Measurements from ENCODE around the gene C3orf33. TPM values are rescaled to one million over a fixed set of nuclear protein-coding genes. Genes with fewer than 3 reads are reported as not detected.
"Not testable (repeated sequence)": the region's sequence is repeated elsewhere in the genome, so short reads cannot be mapped to it uniquely, and the experiment has no call there.

The C3orf33 gene
- total RNA-seq, 1 experiment from 2014 or later: 5.1 TPM

GRCh38 chr3:155843569-155843968, 37.5 kb upstream of the C3orf33 start:
- Histone ChIP-seq H2AFZ (ENCODE audit: low read length) (no peak overlapping the region), H3K27ac (ENCODE audit: low read length) (no peak overlapping the region), H3K36me3 (ENCODE audit: insufficient read depth, low read length) (peaks cover 9% of the 10 kb centered on the region; the same call in 1 of the 2 replicates), H3K4me3 (ENCODE audit: low read length) (no peak overlapping the region), H4K20me1 (ENCODE audit: insufficient read depth, low read depth, low read length) (no peaks in the 10 kb centered on the region), H3K9me2 (replicated peaks; ENCODE audit: insufficient read depth, low read length) (no peaks in the 10 kb centered on the region), H3K27me3 (ENCODE audit: low read length) (no peaks in the 10 kb centered on the region), H3K9ac (ENCODE audit: low read length) (no peak overlapping the region), H3K4me1 (ENCODE audit: low read length) (peaks cover 14% of the 10 kb centered on the region; the same call in 1 of the 2 replicates), H3K9me3 (ENCODE audit: low read length) (no peaks in the 10 kb centered on the region), H3K79me2 (ENCODE audit: low read length) (peaks cover 64% of the 10 kb centered on the region), H3K4me2 (ENCODE audit: low read depth, low read length, poor library complexity, severe bottlenecking) (no peak overlapping the region)
- no peak for DNase-seq

- Histone ChIP-seq H4K20me1 (ENCODE audit: insufficient read depth, low read depth, low read length) (no peaks in the 10 kb centered on the region), H3K79me2 (ENCODE audit: low read length) (peaks cover 38% of the 10 kb centered on the region), H3K9me2 (replicated peaks; ENCODE audit: insufficient read depth, low read length) (no peaks in the 10 kb centered on the region), H2AFZ (ENCODE audit: low read length) (no peak overlapping the region), H3K36me3 (ENCODE audit: insufficient read depth, low read length) (peaks cover 14% of the 10 kb centered on the region), H3K4me2 (ENCODE audit: low read depth, low read length, poor library complexity, severe bottlenecking) (no peak overlapping the region), H3K9ac (ENCODE audit: low read length) (no peak overlapping the region), H3K4me1 (ENCODE audit: low read length) (no peaks in the 10 kb centered on the region), H3K9me3 (ENCODE audit: low read length) (no peaks in the 10 kb centered on the region), H3K27ac (ENCODE audit: low read length) (no peak overlapping the region), H3K27me3 (ENCODE audit: low read length) (no peaks in the 10 kb centered on the region), H3K4me3 (ENCODE audit: low read length) (no peak overlapping the region)
- DNase-seq: no peak
These were observed 29.4 kb upstream of the C3orf33 start for GRCh38 chr3:155835341-155836071.

DNA sequence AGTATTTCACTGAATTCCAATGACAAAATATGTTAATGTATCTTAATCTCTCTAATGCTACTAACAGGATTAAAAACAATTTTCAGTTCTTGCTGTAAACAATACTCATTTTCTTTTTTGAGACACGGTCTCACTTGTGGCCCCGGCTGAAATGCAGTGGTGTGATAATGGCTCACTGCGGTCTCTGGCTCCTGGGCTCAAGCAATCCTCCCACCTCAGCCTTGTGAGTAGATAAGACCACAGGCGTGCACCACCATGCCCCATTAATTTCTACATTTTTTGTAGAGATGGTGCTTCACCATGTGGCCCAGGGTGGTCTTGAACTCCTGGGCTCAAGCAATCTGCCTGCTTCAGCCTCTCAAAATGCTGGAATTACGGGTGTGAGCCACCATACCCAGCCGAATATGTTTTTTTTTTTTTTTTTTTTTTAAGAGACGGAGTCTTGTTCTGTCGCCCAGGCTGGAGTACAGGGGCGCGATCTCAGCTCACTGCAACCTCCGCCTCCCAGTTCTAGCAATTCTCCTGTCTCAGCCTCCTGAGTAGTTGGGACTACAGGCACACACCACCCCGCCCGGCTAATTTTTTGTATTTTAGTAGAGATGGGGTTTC, 22.5 kb upstream of the C3orf33 start:
- peaks cover 13% of the 10 kb centered on the region; the same call in 1 of the 2 replicates for H3K36me3 ChIP-seq (ENCODE audit: insufficient read depth, low read length)
- H4K20me1 ChIP-seq (ENCODE audit: insufficient read depth, low read depth, low read length); H3K9me2 ChIP-seq (replicated peaks; ENCODE audit: insufficient read depth, low read length); H3K27me3 ChIP-seq (ENCODE audit: low read length); H3K9ac ChIP-seq (ENCODE audit: low read length); H3K4me1 ChIP-seq (ENCODE audit: low read length); H3K9me3 ChIP-seq (ENCODE audit: low read length); H2AFZ ChIP-seq (ENCODE audit: low read length); H3K27ac ChIP-seq (ENCODE audit: low read length); DNase-seq; H3K4me2 ChIP-seq (ENCODE audit: low read depth, low read length, poor library complexity, severe bottlenecking); H3K4me3 ChIP-seq (ENCODE audit: low read length): not testable (repeated sequence)
- H3K79me2 ChIP-seq (ENCODE audit: low read length): peaks cover 12% of the 10 kb centered on the region; the same call in 1 of the 2 replicates

DNA sequence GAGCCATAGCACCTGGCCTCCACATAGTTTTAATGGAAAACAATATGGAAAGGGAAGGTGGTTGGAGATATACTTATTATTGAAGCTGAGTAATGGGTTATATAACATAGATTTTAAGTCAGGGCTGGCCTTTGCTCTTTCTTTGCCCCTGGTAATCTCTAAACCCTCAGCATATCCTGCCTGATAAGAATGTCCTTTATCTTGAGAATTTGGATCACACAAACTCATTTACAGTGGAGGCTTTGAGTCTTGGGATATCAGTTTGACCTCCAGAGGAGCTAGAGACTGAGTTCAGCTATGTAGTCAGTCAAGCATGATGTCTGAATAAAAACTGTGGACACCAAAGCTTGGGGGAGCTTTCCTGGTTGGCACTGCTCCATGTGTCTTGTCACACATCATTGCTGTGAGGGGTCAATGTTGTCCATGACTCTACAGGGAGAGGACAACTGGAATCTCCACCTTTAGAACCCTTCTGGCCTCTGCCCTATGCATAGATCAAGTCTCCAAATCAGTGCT, 9.0 kb upstream of the C3orf33 start:
- H3K9me3 ChIP-seq (ENCODE audit: low read length): no peaks in the 10 kb centered on the region
- H3K79me2 ChIP-seq (ENCODE audit: low read length): no peaks in the 10 kb centered on the region
- no peaks in the 10 kb centered on the region for H3K36me3 ChIP-seq (ENCODE audit: insufficient read depth, low read length)
- no peak overlapping the region for H3K9ac ChIP-seq (ENCODE audit: low read length)
- no peaks in the 10 kb centered on the region for H4K20me1 ChIP-seq (ENCODE audit: insufficient read depth, low read depth, low read length)
- no peak overlapping the region for H3K4me3 ChIP-seq (ENCODE audit: low read length)
- no peak overlapping the region for H3K27ac ChIP-seq (ENCODE audit: low read length)
- no peak overlapping the region for H2AFZ ChIP-seq (ENCODE audit: low read length)
- H3K4me2 ChIP-seq (ENCODE audit: low read depth, low read length, poor library complexity, severe bottlenecking): no peak overlapping the region
- no peaks in the 10 kb centered on the region for H3K9me2 ChIP-seq (replicated peaks; ENCODE audit: insufficient read depth, low read length)
- no peaks in the 10 kb centered on the region for H3K4me1 ChIP-seq (ENCODE audit: low read length)
- no peaks in the 10 kb centered on the region for H3K27me3 ChIP-seq (ENCODE audit: low read length)
- DNase-seq: no peak

- H3K4me3 ChIP-seq (ENCODE audit: low read length); H3K4me2 ChIP-seq (ENCODE audit: low read depth, low read length, poor library complexity, severe bottlenecking); H2AFZ ChIP-seq (ENCODE audit: low read length); DNase-seq; H3K9ac ChIP-seq (ENCODE audit: low read length); H3K27ac ChIP-seq (ENCODE audit: low read length); H3K36me3 ChIP-seq (ENCODE audit: insufficient read depth, low read length); H3K4me1 ChIP-seq (ENCODE audit: low read length); H4K20me1 ChIP-seq (ENCODE audit: insufficient read depth, low read depth, low read length); H3K27me3 ChIP-seq (ENCODE audit: low read length); H3K79me2 ChIP-seq (ENCODE audit: low read length); H3K9me3 ChIP-seq (ENCODE audit: low read length); H3K9me2 ChIP-seq (replicated peaks; ENCODE audit: insufficient read depth, low read length): not testable (repeated sequence)
These were observed 7.1 kb upstream of the C3orf33 start for GRCh38 chr3:155813224-155813623.

DNA sequence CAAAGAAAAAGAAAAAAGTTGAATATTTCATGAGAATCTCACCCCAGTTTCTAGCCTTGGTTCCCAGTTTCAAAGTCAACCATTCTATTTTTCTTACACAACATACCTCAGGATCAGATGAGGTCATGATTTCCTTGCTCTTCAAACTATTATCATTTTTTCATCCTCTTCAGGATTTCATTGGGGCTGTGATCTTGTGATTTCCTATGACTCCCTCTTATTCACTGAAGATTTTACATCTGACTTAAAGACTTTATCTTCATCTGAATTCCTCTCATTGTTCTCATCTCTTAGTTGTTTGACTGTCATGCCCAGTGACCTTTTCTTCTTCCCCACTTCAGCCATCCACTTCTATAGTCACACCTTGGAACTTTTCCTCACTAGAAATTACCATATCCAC, 3.1 kb upstream of the C3orf33 start:
- Histone ChIP-seq H3K4me1 (ENCODE audit: low read length) (peaks cover 15% of the 10 kb centered on the region), H3K27me3 (ENCODE audit: low read length) (no peaks in the 10 kb centered on the region), H3K27ac (ENCODE audit: low read length) (no peak overlapping the region), H3K9me2 (replicated peaks; ENCODE audit: insufficient read depth, low read length) (no peaks in the 10 kb centered on the region), H3K79me2 (ENCODE audit: low read length) (peaks cover 4% of the 10 kb centered on the region; the same call in 1 of the 2 replicates), H3K9ac (ENCODE audit: low read length) (no peak overlapping the region), H3K4me2 (ENCODE audit: low read depth, low read length, poor library complexity, severe bottlenecking) (no peak overlapping the region), H3K36me3 (ENCODE audit: insufficient read depth, low read length) (no peaks in the 10 kb centered on the region), H3K4me3 (ENCODE audit: low read length) (no peak overlapping the region), H2AFZ (ENCODE audit: low read length) (no peak overlapping the region), H4K20me1 (ENCODE audit: insufficient read depth, low read depth, low read length) (no peaks in the 10 kb centered on the region), H3K9me3 (ENCODE audit: low read length) (no peaks in the 10 kb centered on the region)
- no peak for DNase-seq

- no peaks in the 10 kb centered on the region for H3K9me2 ChIP-seq (replicated peaks; ENCODE audit: insufficient read depth, low read length)
- H3K4me1 ChIP-seq (ENCODE audit: low read length): peaks cover 15% of the 10 kb centered on the region
- no peak overlapping the region for H2AFZ ChIP-seq (ENCODE audit: low read length)
- DNase-seq: no peak
- no peak overlapping the region for H3K4me3 ChIP-seq (ENCODE audit: low read length)
- peaks cover 4% of the 10 kb centered on the region; the same call in 1 of the 2 replicates for H3K79me2 ChIP-seq (ENCODE audit: low read length)
- H3K9ac ChIP-seq (ENCODE audit: low read length): no peak overlapping the region
- no peaks in the 10 kb centered on the region for H4K20me1 ChIP-seq (ENCODE audit: insufficient read depth, low read depth, low read length)
- no peak overlapping the region for H3K27ac ChIP-seq (ENCODE audit: low read length)
- no peak overlapping the region for H3K4me2 ChIP-seq (ENCODE audit: low read depth, low read length, poor library complexity, severe bottlenecking)
- H3K9me3 ChIP-seq (ENCODE audit: low read length): no peaks in the 10 kb centered on the region
- H3K36me3 ChIP-seq (ENCODE audit: insufficient read depth, low read length): peaks cover 2% of the 10 kb centered on the region; the same call in 1 of the 2 replicates
- H3K27me3 ChIP-seq (ENCODE audit: low read length): no peaks in the 10 kb centered on the region
These were observed 1.7 kb upstream of the C3orf33 start for GRCh38 chr3:155807823-155808222.

- peak overlapping the region; percentile 99 for H3K9ac ChIP-seq (ENCODE audit: low read length)
- peak overlapping the region; percentile 99 for H3K4me2 ChIP-seq (ENCODE audit: low read depth, low read length, poor library complexity, severe bottlenecking)
- peaks cover 4% of the 10 kb centered on the region; the same call in 1 of the 2 replicates for H3K36me3 ChIP-seq (ENCODE audit: insufficient read depth, low read length)
- peak overlapping the region; percentile 56; the same call in 1 of the 2 replicates for H3K27ac ChIP-seq (ENCODE audit: low read length)
- H3K9me2 ChIP-seq (replicated peaks; ENCODE audit: insufficient read depth, low read length): no peaks in the 10 kb centered on the region
- DNase-seq: peak; percentile 80
- H3K79me2 ChIP-seq (ENCODE audit: low read length): peaks cover 4% of the 10 kb centered on the region; the same call in 1 of the 2 replicates
- peak overlapping the region; percentile 100 for H3K4me3 ChIP-seq (ENCODE audit: low read length)
- no peaks in the 10 kb centered on the region for H4K20me1 ChIP-seq (ENCODE audit: insufficient read depth, low read depth, low read length)
- H3K27me3 ChIP-seq (ENCODE audit: low read length): no peaks in the 10 kb centered on the region
- H3K9me3 ChIP-seq (ENCODE audit: low read length): no peaks in the 10 kb centered on the region
- peak overlapping the region; percentile 100 for H2AFZ ChIP-seq (ENCODE audit: low read length)
- H3K4me1 ChIP-seq (ENCODE audit: low read length): peaks cover 15% of the 10 kb centered on the region
These were observed 775 bp downstream of the C3orf33 start for GRCh38 chr3:155805204-155805801.

Data from Karpas-422 (cell line).